Adrenal gland (tissue), 5 donors: ENCODE measurements around the gene RMI2.

Experiments used
- POLR2A ChIP-seq, 2 donors: fragments of 450-650 bp; IDR thresholded peaks; one replicate each; pipeline ENCODE4 v1.6.1; 2017; ENCODE audit warnings: antibody characterized with exemption in 2 of 2, mild to moderate bottlenecking in 2 of 2, moderate library complexity in 1 of 2
- TF ChIP-seq, protein P1 (sequence below), 6 experiments: fragments of 450-650 bp in 4 of 6; fragments of 200-600 bp in 2 of 6; sonication (generic) in 1 of 6; IDR thresholded peaks; 1 replicate in 5 of 6; 2 replicates in 1 of 6; pipeline versions ENCODE4 v1.5.1 to v1.8.0; 2016 to 2021; ENCODE audit warnings: antibody characterized with exemption in 6 of 6, mild to moderate bottlenecking in 2 of 6, moderate library complexity in 1 of 6
- donor health status: DM: no; HTN: no; CAD: no.

DNA sequence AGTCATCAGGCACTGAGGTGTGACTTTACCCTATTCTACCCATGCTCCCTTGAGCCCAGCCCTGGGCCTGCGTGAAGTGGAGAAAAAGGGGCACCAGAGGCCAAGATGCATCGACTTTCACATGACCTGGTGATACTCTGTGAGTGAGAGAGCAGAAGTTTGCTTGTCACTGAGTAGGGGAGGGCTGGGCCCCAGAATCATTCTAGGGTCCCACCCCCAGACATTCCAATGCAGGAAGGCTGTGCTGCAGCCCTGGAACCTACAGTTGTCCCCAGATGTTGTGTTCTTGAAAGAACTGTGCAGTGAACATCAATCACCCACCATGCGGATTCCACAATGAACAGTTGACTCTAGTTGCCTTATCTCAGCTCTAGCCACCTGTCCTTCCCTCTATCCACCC lies 6.2 kb upstream of the RMI2 start:
- TF ChIP-seq, protein P1, sequence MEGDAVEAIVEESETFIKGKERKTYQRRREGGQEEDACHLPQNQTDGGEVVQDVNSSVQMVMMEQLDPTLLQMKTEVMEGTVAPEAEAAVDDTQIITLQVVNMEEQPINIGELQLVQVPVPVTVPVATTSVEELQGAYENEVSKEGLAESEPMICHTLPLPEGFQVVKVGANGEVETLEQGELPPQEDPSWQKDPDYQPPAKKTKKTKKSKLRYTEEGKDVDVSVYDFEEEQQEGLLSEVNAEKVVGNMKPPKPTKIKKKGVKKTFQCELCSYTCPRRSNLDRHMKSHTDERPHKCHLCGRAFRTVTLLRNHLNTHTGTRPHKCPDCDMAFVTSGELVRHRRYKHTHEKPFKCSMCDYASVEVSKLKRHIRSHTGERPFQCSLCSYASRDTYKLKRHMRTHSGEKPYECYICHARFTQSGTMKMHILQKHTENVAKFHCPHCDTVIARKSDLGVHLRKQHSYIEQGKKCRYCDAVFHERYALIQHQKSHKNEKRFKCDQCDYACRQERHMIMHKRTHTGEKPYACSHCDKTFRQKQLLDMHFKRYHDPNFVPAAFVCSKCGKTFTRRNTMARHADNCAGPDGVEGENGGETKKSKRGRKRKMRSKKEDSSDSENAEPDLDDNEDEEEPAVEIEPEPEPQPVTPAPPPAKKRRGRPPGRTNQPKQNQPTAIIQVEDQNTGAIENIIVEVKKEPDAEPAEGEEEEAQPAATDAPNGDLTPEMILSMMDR (IDR thresholded peaks at IDR 0.05), result no peak
- TF ChIP-seq POLR2A (IDR thresholded peaks at IDR 0.05), result no peak
